GM19099 (cell line): ENCODE measurements around the gene NUDT4B.
"Not testable (repeated sequence)": the region's sequence is repeated elsewhere in the genome, so short reads cannot be mapped to it uniquely, and the experiment has no call there.

Experiments
- POLR2A ChIP-seq: IDR thresholded peaks from 3 replicates; pipeline ENCODE4 v1.6.1; 2011; ENCODE audit warnings: low read depth; ENCODE audit not compliant: insufficient read length; ENCODE audit errors: extremely low read depth

NUDT4B gene

DNA sequence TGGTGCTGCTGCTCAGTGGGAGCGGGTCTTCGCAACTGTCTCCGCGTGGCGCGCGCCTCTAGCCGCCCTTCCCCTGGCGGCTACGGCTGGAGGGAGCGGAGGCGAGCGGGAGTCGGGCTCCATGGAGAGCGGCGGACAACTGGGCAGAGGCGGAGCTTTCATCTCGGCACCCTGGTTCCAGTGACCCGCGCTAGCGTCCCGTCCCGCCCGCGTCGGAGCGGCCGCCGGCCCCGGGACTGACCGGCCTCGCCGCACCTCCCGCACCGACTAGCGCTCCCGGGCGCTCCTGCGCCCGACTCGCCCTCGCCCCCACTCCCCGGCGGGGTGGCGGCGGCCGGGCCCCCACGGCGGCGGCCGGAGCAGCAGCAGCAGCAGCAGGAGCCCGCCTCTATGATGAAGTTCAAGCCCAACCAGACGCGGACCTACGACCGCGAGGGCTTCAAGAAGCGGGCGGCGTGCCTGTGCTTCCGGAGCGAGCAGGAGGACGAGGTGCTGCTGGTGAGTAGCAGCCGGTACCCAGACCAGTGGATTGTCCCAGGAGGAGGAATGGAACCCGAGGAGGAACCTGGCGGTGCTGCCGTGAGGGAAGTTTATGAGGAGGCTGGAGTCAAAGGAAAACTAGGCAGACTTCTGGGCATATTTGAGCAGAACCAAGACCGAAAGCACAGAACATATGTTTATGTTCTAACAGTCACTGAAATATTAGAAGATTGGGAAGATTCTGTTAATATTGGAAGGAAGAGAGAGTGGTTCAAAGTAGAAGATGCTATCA is at the start of gene NUDT4B:
NUDT4B (plus strand) TSS at position 212 of the 772 bp plus-strand sequence; CDS start at position 391, 179 bp downstream.
- TF ChIP-seq POLR2A: not testable (repeated sequence)
